IMR-90 (cell line): ENCODE results near the gene ZSCAN5C. TPM values are rescaled to one million over a fixed set of nuclear protein-coding genes. Genes with fewer than 3 reads are reported as not detected.

Experiments used
- ATAC-seq: fragments of 200-7000 bp; cut with Tn5 transposase; 2 replicates; pipeline ENCODE4 v1.9.1; 2020; ENCODE audit warnings: low read depth, mild to moderate bottlenecking, moderate library complexity
- BruUV-seq: library from RNA; stranded (reverse); fragments of 400-500 nt; replicated peaks from 2 replicates; lab custom pipeline; 2021; lab: Mats Ljungman, UMichigan
- CTCF ChIA-PET: fragments of 300-600 bp; formaldehyde crosslinking; extraction: SDS; loops from one replicate; lab custom pipeline; 2021; ENCODE audit warnings: antibody characterized with exemption; lab: Yijun Ruan, JAX
- POLR2A ChIA-PET: fragments of 300-600 bp; sonication (Branson Sonifier 250); formaldehyde crosslinking; loops from one replicate; lab custom pipeline; 2022; ENCODE audit warnings: antibody characterized with exemption; ENCODE audit not compliant: unreplicated experiment; lab: Charles Lee
- DNase-seq: peaks from one replicate; pipeline ENCODE4 v3.0.0; 2013
- H2AFZ ChIP-seq: replicated peaks from 2 replicates; pipeline ENCODE3; 2013; ENCODE audit warnings: low read length, mild to moderate bottlenecking; ENCODE audit not compliant: poor library complexity
- H2AK5ac ChIP-seq: 2 replicates; pipeline ENCODE4 v1.6.1; 2013; ENCODE audit warnings: low read depth, low read length, inconsistent platforms
- H2AK9ac ChIP-seq: replicated peaks from 2 replicates; pipeline ENCODE3; 2013; ENCODE audit warnings: mild to moderate bottlenecking, low read depth, low read length, moderate library complexity; ENCODE audit not compliant: poor library complexity
- H2BK120ac ChIP-seq: 2 replicates; pipeline ENCODE4 v1.6.1; 2013; ENCODE audit warnings: low read depth, low read length, inconsistent platforms
- H2BK15ac ChIP-seq: 3 replicates; pipeline ENCODE4 v1.6.1; 2013; ENCODE audit warnings: low read depth, low read length, inconsistent platforms
- H2BK20ac ChIP-seq: 2 replicates; pipeline ENCODE4 v1.6.1; 2013; ENCODE audit warnings: low read depth, mild to moderate bottlenecking, inconsistent platforms, low read length, moderate library complexity
- H2BK5ac ChIP-seq: 2 replicates; pipeline ENCODE4 v1.6.1; 2013; ENCODE audit warnings: mild to moderate bottlenecking, low read depth, low read length, inconsistent platforms; ENCODE audit not compliant: poor library complexity, severe bottlenecking
- H3K14ac ChIP-seq: replicated peaks from 2 replicates; pipeline ENCODE4 v1.6.1; 2013; ENCODE audit warnings: low read depth, low read length, inconsistent platforms
- H3K18ac ChIP-seq: 2 replicates; pipeline ENCODE4 v1.6.1; 2013; ENCODE audit warnings: low read depth, low read length, control low read depth
- H3K23ac ChIP-seq: 2 replicates; pipeline ENCODE4 v1.6.1; 2013; ENCODE audit warnings: low read depth, low read length, inconsistent platforms
- H3K27ac ChIP-seq: 2 replicates; pipeline ENCODE4 v1.5.1; 2013; ENCODE audit warnings: mild to moderate bottlenecking, control low read depth, low read length; ENCODE audit not compliant: insufficient read depth
- H3K27me3 ChIP-seq: 2 replicates; pipeline ENCODE4 v1.6.1; 2013; ENCODE audit warnings: low read length; ENCODE audit not compliant: control insufficient read depth, insufficient read depth
- H3K36me3 ChIP-seq: 2 replicates; pipeline ENCODE4 v1.6.1; 2013; ENCODE audit warnings: low read length, mixed read lengths; ENCODE audit not compliant: control insufficient read depth, insufficient read depth
- H3K4ac ChIP-seq: 2 replicates; pipeline ENCODE4 v1.6.1; 2013; ENCODE audit warnings: low read depth, low read length, inconsistent platforms
- H3K4me1 ChIP-seq: 2 replicates; pipeline ENCODE4 v1.6.1; 2013; ENCODE audit warnings: low read length, mixed read lengths; ENCODE audit not compliant: control insufficient read depth, insufficient read depth
- H3K4me2 ChIP-seq: 2 replicates; pipeline ENCODE4 v1.6.1; 2013; ENCODE audit warnings: low read depth, mild to moderate bottlenecking, control low read depth, low read length, moderate library complexity
- H3K4me3 ChIP-seq: 2 replicates; pipeline ENCODE4 v1.5.1; 2013; ENCODE audit warnings: low read depth, mild to moderate bottlenecking, control low read depth, low read length, moderate library complexity; ENCODE audit not compliant: insufficient read depth
- H3K56ac ChIP-seq: 2 replicates; pipeline ENCODE4 v1.6.1; 2013; ENCODE audit warnings: low read length, inconsistent platforms; ENCODE audit not compliant: insufficient read depth; ENCODE audit errors: extremely low read depth
- H3K79me1 ChIP-seq, 2 experiments: 2 replicates each; pipeline ENCODE4 v1.6.1; 2013; ENCODE audit warnings: low read length in 2 of 2, inconsistent platforms in 1 of 2, low read depth in 1 of 2
- H3K9ac ChIP-seq: 2 replicates; pipeline ENCODE4 v1.6.1; 2013; ENCODE audit warnings: low read depth, low read length, control low read depth
- H3K9me1 ChIP-seq: 2 replicates; pipeline ENCODE4 v1.6.1; 2013; ENCODE audit warnings: low read length, inconsistent platforms; ENCODE audit not compliant: insufficient read depth
- H3K9me3 ChIP-seq: 2 replicates; pipeline ENCODE4 v1.6.1; 2013; ENCODE audit warnings: low read length; ENCODE audit not compliant: control insufficient read depth, insufficient read depth
- H4K20me1 ChIP-seq: 2 replicates; pipeline ENCODE4 v1.6.1; 2013; ENCODE audit warnings: low read length, inconsistent platforms; ENCODE audit not compliant: insufficient read depth
- H4K5ac ChIP-seq: 2 replicates; pipeline ENCODE4 v1.6.1; 2013; ENCODE audit warnings: mild to moderate bottlenecking, low read depth, low read length, control low read depth
- H4K8ac ChIP-seq, 2 experiments: 2 replicates each; pipeline ENCODE4 v1.6.1; 2013; ENCODE audit warnings: low read depth in 2 of 2, low read length in 2 of 2, control low read depth in 1 of 2, inconsistent platforms in 1 of 2
- H4K91ac ChIP-seq: 2 replicates; pipeline ENCODE4 v1.6.1; 2013; ENCODE audit warnings: low read depth, low read length, inconsistent platforms; ENCODE audit not compliant: insufficient read depth
- MAFK ChIP-seq: IDR thresholded peaks from 2 replicates; pipeline ENCODE4 v1.6.1; 2012; ENCODE audit warnings: low read depth, low read length, improper control_type of control experiment
- POLR2A ChIP-seq: IDR thresholded peaks from 2 replicates; pipeline ENCODE4 v1.6.1; 2012; ENCODE audit warnings: mild to moderate bottlenecking, low read depth, low read length
- RAD21 ChIP-seq: IDR thresholded peaks from 2 replicates; pipeline ENCODE4 v1.6.1; 2012; ENCODE audit warnings: low read length, improper control_type of control experiment
- RFX5 ChIP-seq: IDR thresholded peaks from 2 replicates; pipeline ENCODE4 v1.8.0; 2012; ENCODE audit warnings: low read depth, mild to moderate bottlenecking, low read length, moderate library complexity
- WGBS, 2 experiments: methylation state at CpG; one replicate each; pipeline versions ENCODE4 v1.1.5 to v1.1.7; 2013; ENCODE audit warnings: missing lambda C conversion rate in 2 of 2; ENCODE audit not compliant: insufficient read length in 1 of 2; ENCODE audit errors: extremely low coverage in 2 of 2; 5-methylcytosine and 5-hydroxymethylcytosine counted together
- dilution Hi-C: fragments of 300-500 bp; cut with HindIII; formaldehyde crosslinking; loops from one replicate; pipeline ENCODE4 v1.14.3; 2018; ENCODE audit warnings: low sequenced_read_pairs; ENCODE audit not compliant: unreplicated experiment
- in situ Hi-C: fragments of 300-500 bp; cut with MboI; formaldehyde crosslinking; loops from 3 replicates; pipeline ENCODE4 v1.14.3; 2019; ENCODE audit warnings: low sequenced_read_pairs, inconsistent platforms, mixed read lengths
- intact Hi-C: fragments of 100-400 bp; cut with micrococcal nuclease; formaldehyde crosslinking; loops from 2 replicates; pipeline ENCODE4 v1.10.0; 2022
- polyA plus RNA-seq, 3 experiments: library from polyadenylated mRNA; depleted of rRNA; stranded (reverse); fragments of >200 nt; gene quantifications; 2 replicates each; pipeline ENCODE4 v1.2.3, GENCODE V29; 2012; ENCODE audit warnings: low replicate concordance in 1 of 3
- total RNA-seq: library from RNA; depleted of rRNA; stranded (reverse); fragments of >200 nt; gene quantifications from 2 replicates; pipeline ENCODE4 v1.2.3, GENCODE V29; 2012

ZSCAN5C gene
- total and polyA plus RNA-seq, 2 of the 4 experiments (the other 2 are of a cell fraction), result not detected

- peaks cover 39% of the 10 kb centered on the region for H3K36me3 ChIP-seq
- H3K23ac ChIP-seq, result no peak overlapping the region
- no peak overlapping the region for H4K5ac ChIP-seq
- no peaks in the 10 kb centered on the region for H3K79me1 ChIP-seq
- H3K9ac ChIP-seq, result no peak overlapping the region
- no peak overlapping the region for H3K4me2 ChIP-seq
- DNase-seq (no peak), ATAC-seq (no peak)
- no peak overlapping the region for H3K18ac ChIP-seq
- dilution Hi-C loops (no loop called here), intact Hi-C loops (no loop called here), in situ Hi-C loops (no loop called here)
- TF ChIP-seq POLR2A, result no peak
- no peak for TF ChIP-seq RAD21
- TF ChIP-seq MAFK, result no peak
- no peak for TF ChIP-seq RFX5
- no peak overlapping the region for H2AK9ac ChIP-seq
- no peak overlapping the region for H2AK5ac ChIP-seq
- no peak overlapping the region for H3K4me3 ChIP-seq
- CTCF ChIA-PET, result no interaction called here
- H3K56ac ChIP-seq, result no peak overlapping the region
- H3K27ac ChIP-seq, result no peak overlapping the region
- 0 out of 2 replicates have a peak, but pooled peaks cover 8% of the 10 kb centered on the region for H4K20me1 ChIP-seq
- no peak overlapping the region for H3K4ac ChIP-seq
- H4K91ac ChIP-seq, result no peak overlapping the region
- BruUV-seq, result no TSS peak
- H3K9me3 ChIP-seq, result no peaks in the 10 kb centered on the region
- H2AFZ ChIP-seq, result no peak overlapping the region
- no peak overlapping the region for H3K14ac ChIP-seq
- H3K9me1 ChIP-seq, result no peaks in the 10 kb centered on the region; the same call in 1 of the 2 replicates
- H2BK5ac ChIP-seq, result no peak overlapping the region
- no peaks in the 10 kb centered on the region for H3K27me3 ChIP-seq
- POLR2A ChIA-PET, result no interaction called here
- no peak overlapping the region for H2BK120ac ChIP-seq
- H3K4me1 ChIP-seq, result no peaks in the 10 kb centered on the region
- H2BK20ac ChIP-seq, result no peak overlapping the region
- 96 to 100% methylated on average over 4 to 7 of the region's 9 CpGs for WGBS, 2 experiments
- no peak overlapping the region for H4K8ac ChIP-seq
- no peak overlapping the region for H2BK15ac ChIP-seq
These were observed 43.0 kb upstream of the ZSCAN5C start for GRCh38 chr19:56159009-56159559.
